ENCODE results near the gene ATP13A2. TPM values are rescaled to one million over a fixed set of nuclear protein-coding genes. Genes with fewer than 3 reads are reported as not detected.
"Not testable (repeated sequence)": the region's sequence is repeated elsewhere in the genome, so short reads cannot be mapped to it uniquely, and the experiment has no call there.

Gene ATP13A2
- total RNA-seq, 1 donor from 2014 or later, result 16.4 TPM

DNA sequence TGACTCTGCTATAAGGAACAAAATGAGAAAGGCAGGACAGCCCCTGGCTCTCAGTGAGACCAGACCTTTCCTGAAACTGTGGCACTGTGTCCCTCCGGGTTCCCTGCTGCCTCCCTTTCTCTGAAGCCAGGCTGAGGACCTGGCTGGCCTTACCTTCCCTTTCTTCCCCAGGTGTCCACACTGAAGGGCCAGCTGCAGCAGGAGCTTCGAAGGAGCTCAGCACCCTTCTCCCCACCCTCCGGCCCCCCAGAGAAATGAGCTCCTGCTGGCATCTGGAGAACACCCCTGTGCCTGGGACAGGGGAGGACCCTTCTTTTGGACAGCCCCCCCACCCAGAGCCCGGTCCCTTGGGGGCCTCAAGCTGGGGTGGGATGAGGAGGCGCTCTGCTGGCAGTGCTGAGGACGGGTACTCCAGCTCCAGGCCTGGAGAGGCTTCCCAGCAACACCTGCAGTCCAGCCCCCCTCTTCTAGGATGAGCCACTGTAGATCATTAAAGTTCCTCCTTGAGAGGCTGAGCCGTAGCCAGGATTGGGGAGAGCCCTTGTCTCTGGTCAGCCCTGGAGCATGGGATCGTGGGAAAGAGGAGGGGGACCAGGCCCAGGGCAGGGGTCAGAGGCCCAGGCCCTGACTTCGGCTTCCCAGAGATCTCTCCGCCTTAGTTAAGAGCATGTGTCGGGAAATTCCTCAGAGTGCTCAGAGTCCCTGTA is 39.4 kb downstream of the ATP13A2 start:
- ATAC-seq, result no peak
- no peak for DNase-seq (ENCODE audit: missing footprints)
- intact Hi-C loops (cut with DNase I), result no loop called here

DNA sequence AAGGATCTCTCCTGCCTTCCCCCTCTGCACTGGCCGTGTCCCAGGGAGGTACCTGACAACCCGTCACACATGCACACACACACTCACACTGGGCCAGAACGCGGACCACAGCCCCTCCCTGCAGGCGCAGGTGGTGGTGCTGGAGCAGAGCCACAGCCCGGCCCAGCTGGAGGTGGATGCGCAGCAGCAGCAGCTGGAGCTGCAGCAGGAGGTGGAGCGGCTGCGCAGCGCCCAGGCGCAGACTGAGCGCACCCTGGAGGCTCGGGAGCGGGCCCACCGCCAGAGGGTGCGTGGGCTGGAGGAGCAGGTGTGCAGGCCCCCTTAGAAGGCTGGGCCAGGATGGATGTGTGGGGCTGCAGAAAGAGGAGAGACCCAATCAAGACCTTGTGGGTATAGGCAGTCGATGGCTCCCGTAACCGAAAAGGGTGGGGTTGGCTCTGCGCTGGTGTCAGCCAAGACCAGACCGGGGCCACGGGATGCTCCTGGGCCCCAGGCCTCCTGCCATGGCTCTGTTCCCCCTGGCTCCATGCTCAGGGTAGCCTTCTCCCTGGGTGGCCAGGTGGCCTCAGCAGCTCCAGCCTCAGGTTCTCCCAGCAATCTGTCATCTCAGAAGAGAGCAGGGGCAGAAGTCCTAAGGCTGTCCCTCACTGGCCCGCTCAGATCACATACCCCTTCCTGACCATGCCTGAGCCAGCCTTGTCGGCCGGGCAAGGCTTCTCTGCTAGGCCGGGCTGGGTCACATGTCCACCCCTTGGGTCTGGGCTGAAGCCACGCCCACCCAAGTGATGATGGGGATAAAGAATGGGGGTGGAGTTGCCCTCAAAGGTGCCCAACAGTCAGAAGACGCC is 40.2 kb downstream of the ATP13A2 start:
- ATAC-seq, result no peak
- intact Hi-C loops (cut with DNase I), result no loop called here

DNA sequence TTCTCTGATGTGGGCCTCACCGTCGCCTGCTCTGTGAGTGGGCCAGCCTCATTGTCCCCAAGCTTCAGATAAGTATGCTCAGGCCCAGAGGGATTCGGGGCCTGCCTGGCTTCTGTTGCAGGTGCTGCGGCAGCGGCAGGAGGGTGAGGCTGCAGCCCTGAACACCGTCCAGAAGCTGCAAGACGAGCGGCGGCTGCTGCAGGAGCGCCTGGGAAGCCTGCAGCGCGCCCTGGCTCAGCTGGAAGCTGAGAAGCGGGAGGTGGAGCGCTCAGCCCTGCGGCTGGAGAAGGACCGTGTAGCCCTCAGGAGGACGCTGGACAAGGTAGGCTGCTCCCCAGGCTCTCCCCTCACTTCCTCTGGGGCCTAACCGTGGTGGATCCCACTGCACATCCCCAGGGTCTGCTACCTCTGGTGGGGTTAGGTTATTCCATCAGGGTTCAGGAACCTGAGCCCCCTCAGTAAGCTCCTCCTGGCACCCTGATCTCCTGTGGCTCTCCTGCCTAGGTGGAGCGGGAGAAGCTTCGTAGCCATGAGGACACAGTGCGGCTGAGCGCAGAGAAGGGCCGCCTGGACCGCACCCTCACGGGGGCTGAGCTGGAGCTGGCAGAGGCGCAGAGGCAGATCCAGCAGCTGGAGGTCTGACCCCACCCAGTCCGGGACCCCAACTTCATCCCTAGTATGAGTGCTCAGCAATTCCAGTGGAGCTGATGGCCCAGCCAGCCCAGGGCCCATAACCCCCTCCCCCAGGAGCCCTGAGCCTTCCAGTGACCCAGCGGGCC is 41.4 kb downstream of the ATP13A2 start:
- ATAC-seq (no peak), DNase-seq (ENCODE audit: missing footprints) (no peak)
- intact Hi-C loops (cut with DNase I), result no loop called here

More for the DNA sequence above, 40.2 kb downstream of the ATP13A2 start:
- DNase-seq (ENCODE audit: missing footprints), result no peak

DNA sequence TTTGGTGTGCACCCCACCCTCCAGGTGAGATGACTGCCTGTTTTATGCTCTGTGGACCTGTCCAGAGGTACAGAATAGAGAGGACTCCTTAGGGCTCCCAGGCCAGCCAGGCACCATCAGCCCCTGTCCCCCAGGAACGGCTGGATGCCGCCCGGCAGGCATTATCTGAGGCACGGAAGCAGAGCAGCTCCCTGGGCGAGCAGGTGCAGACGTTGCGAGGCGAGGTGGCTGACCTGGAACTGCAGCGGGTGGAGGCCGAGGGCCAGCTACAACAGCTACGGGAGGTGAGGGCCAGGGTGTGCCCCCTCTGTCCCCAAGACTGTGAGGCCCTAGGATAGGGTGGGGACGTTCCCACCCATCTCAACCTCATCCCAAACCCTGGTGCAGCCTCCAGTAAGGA is 42.1 kb downstream of the ATP13A2 start:
- intact Hi-C loops (cut with DNase I), result no loop called here
- DNase-seq (ENCODE audit: missing footprints) (no peak), ATAC-seq (no peak)

DNA sequence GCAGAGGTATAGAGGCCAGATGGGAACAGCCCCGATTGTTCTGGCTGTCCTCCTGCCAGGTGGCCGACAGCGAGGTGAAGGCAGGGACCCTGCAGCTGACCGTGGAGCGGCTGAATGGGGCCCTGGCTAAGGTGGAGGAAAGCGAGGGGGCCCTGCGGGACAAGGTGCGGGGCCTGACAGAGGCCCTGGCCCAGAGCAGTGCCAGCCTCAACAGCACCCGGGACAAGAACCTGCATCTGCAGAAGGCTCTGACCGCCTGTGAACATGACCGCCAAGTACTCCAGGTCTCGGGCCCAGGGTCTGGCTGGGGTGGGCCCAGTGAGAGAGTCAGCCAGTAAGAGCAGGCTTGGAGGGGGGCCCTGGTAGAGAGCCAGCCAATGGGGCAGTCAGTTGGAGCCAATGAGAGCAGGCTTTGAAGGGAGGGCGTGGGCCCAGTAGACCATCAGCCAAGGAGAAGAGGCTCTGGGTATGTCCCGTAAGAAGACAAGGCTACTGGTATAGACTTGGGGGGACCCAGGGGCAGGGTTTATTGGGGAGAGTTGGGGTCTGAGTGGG is 42.6 kb downstream of the ATP13A2 start:
- no peak for ATAC-seq
- intact Hi-C loops (cut with DNase I), result no loop called here
- no peak for DNase-seq (ENCODE audit: missing footprints)

DNA sequence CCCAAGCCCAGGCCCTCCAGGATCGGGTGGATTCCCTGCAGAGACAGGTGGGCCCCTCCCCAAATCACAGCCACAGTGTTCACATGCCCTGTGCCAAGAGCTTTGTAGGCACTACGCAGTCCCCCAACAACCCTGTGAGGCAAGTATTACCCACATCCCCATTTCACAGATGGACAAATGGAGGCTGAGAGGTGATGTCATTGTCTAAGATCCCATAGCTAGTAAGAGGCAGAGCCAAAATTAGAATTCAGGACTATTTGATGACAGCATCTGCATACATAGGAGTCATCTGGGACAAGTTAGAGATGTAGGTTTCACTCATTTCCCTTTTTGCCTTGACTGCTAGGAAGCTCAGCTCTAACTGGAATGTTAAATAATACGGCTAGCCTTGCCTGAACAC is 43.4 kb downstream of the ATP13A2 start:
- DNase-seq (ENCODE audit: missing footprints) (no peak), ATAC-seq (no peak)
- intact Hi-C loops (cut with DNase I), result no loop called here

DNA sequence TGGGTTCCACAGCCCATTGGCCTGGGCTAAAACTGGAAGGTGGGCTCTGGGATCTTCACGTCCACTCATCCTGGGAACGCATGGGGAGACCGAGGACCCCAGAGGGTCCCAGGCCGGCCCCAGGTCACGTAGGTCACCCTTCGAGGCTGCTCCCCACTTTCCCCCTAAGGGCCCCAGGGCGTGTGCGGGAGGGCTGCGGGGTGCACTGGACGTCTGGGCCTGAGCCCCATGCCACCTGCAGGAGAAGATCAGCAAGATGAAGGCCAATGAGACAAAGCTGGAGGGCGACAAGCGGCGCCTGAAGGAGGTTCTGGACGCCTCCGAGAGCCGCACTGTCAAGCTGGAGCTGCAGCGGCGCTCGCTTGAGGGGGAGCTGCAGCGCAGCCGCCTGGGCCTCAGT is 43.8 kb downstream of the ATP13A2 start:
- intact Hi-C loops (cut with DNase I), result no loop called here
- DNase-seq (ENCODE audit: missing footprints), result no peak
- ATAC-seq, result no peak

DNA sequence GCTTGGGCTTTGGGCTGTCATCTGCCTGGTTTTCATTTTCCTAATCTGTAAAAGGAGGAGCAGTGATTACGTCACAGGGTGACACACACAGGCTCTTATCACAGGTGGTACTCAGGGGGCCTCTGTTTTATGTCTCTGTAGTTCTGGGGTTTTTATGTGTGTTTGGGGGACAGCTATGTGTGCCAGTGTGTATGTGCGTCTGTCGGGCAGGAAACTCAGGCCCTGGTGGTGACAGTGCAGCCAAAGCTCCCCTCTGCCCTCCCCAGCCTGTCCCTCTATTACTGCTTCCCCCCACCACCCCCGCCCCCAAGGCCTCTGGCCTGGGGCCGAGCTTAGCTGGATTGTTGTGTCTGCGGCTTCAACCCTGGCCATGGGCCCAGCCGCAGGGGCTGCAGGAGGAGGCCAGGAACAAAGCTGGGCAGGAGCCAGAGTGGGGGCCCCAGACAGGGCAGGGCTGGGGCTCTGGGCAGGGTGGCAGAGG is 44.6 kb downstream of the ATP13A2 start:
- ATAC-seq, result peak; percentile 38
- intact Hi-C loops (cut with DNase I), result no loop called here
- no peak for DNase-seq (ENCODE audit: missing footprints)

DNA sequence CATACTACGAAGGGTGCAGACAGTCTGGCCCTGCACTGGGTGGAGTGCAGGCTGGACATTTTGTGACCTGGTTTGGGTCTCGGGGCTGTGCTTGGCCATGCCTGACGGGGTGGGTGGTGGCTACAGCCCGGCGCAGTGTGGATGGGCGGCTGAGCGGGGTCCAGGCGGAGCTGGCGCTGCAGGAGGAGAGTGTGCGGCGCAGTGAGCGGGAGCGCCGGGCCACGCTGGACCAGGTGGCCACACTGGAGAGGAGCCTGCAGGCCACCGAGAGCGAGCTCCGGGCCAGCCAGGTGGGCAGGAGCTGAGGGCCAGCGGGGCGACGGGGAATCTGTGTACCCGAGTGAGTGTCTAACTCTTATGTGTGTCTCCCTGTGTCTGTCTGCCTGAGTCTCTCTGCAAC is 45.4 kb downstream of the ATP13A2 start:
- DNase-seq (ENCODE audit: missing footprints) (no peak), ATAC-seq (no peak)
- intact Hi-C loops (cut with DNase I), result no loop called here

DNA sequence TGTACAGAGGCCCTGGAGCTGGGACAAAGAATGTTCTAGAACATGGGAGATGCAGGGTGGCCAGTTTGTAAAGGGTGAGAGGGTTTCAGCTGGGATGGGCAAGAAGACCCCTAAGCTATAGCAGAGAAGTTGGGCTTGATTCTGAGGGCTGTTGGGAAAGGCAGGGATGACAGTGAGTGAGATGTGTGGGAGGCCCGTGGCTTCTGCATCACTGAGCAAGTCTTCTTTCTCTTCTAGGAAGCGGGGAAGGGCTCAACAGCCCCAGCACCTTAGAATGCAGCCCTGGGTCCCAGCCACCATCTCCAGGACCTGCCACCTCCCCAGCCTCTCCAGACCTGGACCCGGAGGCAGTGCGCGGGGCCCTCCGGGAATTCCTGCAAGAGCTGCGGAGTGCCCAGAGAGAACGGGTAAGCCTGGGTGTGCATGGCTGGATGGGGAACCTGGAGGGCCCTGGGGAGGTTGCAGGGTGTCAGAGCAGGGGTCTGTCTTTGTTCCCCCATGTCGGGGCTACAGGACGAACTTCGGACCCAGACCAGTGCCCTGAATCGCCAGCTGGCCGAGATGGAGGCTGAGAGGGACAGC is 46.2 kb downstream of the ATP13A2 start:
- no peak for DNase-seq (ENCODE audit: missing footprints)
- intact Hi-C loops (cut with DNase I), result no loop called here
- ATAC-seq, result no peak

DNA sequence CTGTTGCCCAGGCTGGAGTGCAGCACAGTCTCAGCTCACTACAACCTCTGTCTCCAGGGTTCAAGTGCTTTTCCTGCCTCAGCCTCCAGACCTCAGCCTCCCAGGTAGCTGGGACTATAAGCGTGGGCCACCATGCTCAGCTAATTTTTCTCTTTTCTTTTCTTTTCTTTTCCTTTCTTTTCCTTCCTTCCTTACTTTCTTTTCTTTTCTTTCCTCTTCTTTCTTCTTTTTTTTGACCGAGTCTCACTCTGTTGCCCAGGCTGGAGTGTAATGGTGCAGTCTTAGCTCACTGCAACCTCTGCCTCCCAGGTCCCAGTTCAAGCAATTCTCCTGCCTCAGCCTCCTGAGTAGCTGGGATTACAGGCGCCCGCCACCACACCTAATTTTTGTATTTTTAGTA is 47.6 kb downstream of the ATP13A2 start:
- not testable (repeated sequence) for DNase-seq (ENCODE audit: missing footprints); ATAC-seq
- intact Hi-C loops (cut with DNase I), result loop anchor here (5.0 kb wide), 1 partner anchor 48 kb away; the partner anchor contains the start of gene ATP13A2

DNA sequence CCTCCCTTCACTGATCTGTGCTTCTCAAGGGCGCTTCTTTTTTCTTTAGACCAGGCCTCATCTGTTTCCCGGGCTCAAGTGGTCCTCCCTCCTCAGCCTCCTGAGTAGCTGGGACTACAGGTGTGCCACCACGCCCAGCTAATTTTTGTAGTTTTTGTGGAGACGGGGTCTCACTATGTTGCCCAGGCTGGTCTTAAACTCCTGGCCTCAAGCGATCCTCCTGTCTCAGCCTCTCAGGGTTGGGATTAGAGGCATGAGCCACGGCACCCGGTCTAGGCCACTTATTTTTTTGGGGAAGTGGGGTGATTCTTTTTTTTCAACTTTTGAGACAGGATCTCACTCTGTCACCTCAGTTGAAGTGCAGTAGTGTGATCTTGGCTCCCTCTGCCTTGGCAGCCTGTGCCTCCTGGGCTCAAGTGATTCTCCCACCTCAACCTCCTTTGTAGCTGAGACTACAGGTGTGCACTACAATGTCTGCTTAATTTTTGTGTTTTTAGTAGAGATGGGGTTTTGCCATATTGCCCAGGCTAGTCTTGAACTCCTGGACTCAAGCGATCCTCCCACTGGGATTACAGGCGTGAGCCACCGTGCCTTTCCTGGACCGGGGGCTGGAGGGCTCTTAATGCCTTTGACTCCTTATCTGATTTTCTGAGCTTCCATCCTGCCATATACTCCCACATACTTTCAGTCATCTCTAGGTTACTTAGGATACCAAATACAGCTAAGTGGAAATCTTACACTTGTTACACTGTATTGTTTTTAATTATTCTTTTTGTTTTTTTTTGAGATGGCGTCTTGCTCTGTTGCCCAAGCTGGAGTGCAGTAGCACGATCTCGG is 50.2 kb downstream of the ATP13A2 start:
- intact Hi-C loops (cut with DNase I), result loop anchor here (5.0 kb wide), 1 partner anchor 51 kb away; the partner anchor contains the start of gene ATP13A2
- DNase-seq (ENCODE audit: missing footprints) (no peak), ATAC-seq (no peak)

DNA sequence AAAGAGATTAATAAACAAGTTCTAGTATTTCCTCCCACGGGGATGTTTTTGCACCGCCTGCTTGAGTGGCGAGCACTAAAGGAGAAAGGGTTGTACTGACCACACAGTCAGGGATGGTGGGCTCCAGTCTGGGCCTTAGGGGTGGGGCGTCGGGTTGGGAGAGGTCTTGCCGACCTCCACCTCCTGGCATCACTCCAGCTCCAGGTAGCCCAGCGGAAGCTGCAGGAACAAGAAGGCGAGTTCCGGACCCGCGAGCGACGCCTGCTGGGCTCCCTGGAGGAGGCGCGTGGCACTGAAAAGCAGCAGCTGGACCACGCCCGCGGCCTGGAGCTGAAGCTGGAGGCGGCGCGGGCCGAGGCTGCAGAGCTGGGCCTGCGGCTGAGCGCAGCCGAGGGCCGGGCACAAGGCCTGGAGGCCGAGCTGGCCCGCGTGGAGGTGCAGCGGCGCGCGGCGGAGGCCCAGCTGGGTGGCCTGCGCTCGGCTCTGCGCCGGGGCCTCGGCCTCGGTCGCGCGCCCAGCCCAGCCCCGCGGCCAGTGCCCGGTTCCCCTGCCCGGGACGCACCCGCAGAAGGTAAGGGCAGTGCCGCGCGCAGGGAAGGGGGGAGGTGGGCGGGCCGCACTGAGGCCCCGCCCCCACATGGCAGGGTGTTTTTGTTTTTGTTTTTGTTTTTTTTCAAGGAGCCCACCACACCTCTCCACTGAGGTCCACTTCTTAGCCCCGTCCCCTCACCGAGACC is 51.0 kb downstream of the ATP13A2 start:
- intact Hi-C loops (cut with DNase I), result loop anchor here (5.0 kb wide), 1 partner anchor 52 kb away; the partner anchor contains the start of gene ATP13A2
- ATAC-seq (peak; percentile 92), DNase-seq (ENCODE audit: missing footprints) (peak; percentile 94)

DNA sequence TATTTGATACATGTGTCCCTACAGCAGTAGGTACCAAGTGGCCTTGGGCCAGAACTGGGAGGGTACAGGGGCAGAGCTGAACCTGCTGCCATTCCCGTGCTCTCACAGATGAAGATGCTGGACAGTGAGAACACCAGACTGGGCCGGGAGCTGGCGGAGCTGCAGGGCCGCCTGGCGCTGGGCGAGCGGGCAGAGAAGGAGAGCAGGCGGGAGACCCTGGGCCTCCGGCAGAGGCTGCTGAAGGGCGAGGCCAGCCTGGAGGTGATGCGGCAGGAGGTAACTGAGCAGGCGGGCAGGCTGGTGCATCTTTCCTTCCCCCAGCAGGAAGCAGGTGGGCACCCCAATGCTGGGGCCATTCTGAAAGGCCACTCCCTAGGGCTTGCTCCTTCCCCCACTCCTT is 53.3 kb downstream of the ATP13A2 start:
- ATAC-seq, result no peak
- no peak for DNase-seq (ENCODE audit: missing footprints)
- intact Hi-C loops (cut with DNase I), result no loop called here

DNA sequence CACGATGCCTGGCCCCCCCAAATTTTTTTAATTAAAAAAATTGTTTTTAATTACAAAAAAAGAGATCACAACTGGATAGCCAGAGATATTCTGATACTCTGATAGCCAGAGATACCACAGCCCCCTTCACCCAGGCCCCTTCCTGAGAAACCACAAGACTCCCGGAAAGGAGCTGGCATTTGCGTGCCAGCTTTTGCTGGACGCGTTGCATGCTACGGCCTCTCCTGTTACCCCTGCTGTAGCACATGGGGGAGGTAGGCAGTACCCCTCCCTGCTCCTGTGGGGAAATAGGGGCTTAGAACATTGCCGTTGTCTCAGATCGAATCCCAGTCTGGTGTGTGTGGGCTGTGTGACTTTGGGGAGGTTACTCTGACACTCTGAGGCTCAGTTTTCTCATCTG is 54.0 kb downstream of the ATP13A2 start:
- intact Hi-C loops (cut with DNase I), result no loop called here
- ATAC-seq, result no peak
- no peak for DNase-seq (ENCODE audit: missing footprints)

DNA sequence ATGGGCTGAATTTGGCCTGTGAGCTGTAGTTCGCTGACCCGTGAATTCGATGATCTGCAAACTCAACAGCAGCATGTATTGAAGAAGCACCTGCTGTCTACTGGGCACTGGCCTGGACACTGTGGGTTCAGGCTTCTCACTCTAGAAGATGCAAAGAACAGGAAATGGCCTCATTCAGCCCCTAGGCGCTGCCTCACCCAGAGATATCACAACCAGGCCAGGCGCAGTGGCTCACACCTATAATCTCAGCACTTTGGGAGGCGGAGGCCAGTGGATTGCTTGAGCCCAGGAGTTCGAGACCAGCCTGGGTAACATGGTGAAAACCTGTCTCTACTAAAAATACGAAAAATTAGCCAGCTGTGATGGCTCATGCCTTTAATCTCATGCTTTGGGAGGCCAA is 55.0 kb downstream of the ATP13A2 start:
- DNase-seq (ENCODE audit: missing footprints) (no peak), ATAC-seq (no peak)
- intact Hi-C loops (cut with DNase I), result no loop called here

DNA sequence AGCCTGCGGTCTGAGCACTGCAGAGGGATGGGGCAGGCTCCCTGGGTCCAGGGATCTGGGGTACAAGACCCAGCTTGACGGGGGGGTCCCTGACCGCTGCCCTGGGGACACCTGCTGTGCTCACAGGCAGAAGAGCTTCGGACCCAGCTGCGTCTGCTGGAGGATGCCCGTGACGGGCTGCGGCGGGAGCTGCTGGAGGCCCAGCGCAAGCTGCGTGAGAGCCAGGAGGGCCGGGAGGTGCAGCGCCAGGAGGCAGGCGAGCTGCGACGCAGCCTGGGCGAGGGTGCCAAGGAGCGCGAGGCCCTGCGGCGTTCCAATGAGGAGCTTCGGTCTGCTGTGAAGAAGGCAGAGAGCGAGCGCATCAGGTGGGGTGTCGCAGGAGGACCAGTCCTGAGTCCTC is 56.5 kb downstream of the ATP13A2 start:
- intact Hi-C loops (cut with DNase I), result no loop called here
- no peak for ATAC-seq

More for the DNA sequence above, 56.5 kb downstream of the ATP13A2 start:
- no peak for DNase-seq (ENCODE audit: missing footprints)

Measured in Right ventricle myocardium inferior (tissue), 1 donor.